HepG2 (cell line): ENCODE data around the gene FAM83E. TPM values are rescaled to one million over a fixed set of nuclear protein-coding genes. Genes with fewer than 3 reads are reported as not detected.

Experiments
- ARID2 ChIP-seq: sonication (generic); formaldehyde crosslinking; IDR thresholded peaks from 2 replicates; pipeline ENCODE4 v1.8.1; 2022; ENCODE audit warnings: mild to moderate bottlenecking, missing genetic modification reagents, borderline replicate concordance
- GTF2F1 ChIP-seq: fragments of 150-350 bp; IDR thresholded peaks from 2 replicates; pipeline ENCODE4 v1.6.1; 2014; ENCODE audit warnings: low read length
- POLR2A ChIP-seq, 2 experiments: IDR thresholded peaks; 2 replicates each; pipeline ENCODE4 v1.6.1; 2011; ENCODE audit warnings: low read depth in 2 of 2, low read length in 2 of 2, mild to moderate bottlenecking in 1 of 2, moderate library complexity in 1 of 2; ENCODE audit not compliant: insufficient read depth in 1 of 2
- POLR2AphosphoS5 ChIP-seq: IDR thresholded peaks from 2 replicates; pipeline ENCODE4 v1.6.1; 2012; ENCODE audit warnings: low read depth, low read length
- PPARG ChIP-seq: conservative IDR thresholded peaks from 2 replicates; pipeline ENCODE4 v1.6.1; 2016; ENCODE audit warnings: missing biosample characterization, missing genetic modification reagents
- ZNF260 ChIP-seq: sonication (generic); formaldehyde crosslinking; IDR thresholded peaks from 2 replicates; pipeline ENCODE4 v1.4.0; 2020; ENCODE audit warnings: missing genetic modification reagents, low read depth, mild to moderate bottlenecking, borderline replicate concordance
- ZNF543 ChIP-seq: sonication (generic); formaldehyde crosslinking; IDR thresholded peaks from 2 replicates; pipeline ENCODE4 v1.4.0; 2020; ENCODE audit warnings: mild to moderate bottlenecking, missing genetic modification reagents
- polyA plus RNA-seq, 8 experiments: library from polyadenylated mRNA; depleted of rRNA in 3 of 8; stranded (reverse) in 7 of 8; unstranded in 1 of 8; fragments of >200 nt; fragmentation: Illumina TruSeq in 4 of 8; extraction: Trizol in 4 of 8; gene quantifications; 2 replicates each; pipeline versions ENCODE4 v1.2.1 to v1.2.3, GENCODE V29; 2011 to 2016; ENCODE audit warnings: low read depth in 4 of 8, missing spikeins in 1 of 8, mixed read lengths in 1 of 8; ENCODE audit not compliant: insufficient read depth in 1 of 8
- total RNA-seq, 5 experiments: library from RNA; depleted of rRNA; stranded (reverse); fragments of >200 nt; fragmentation: Illumina TruSeq; extraction: Trizol; gene quantifications; 2 replicates each; pipeline ENCODE4 v1.2.3, GENCODE V29; 2016; ENCODE audit warnings: low read depth in 1 of 5
- TF ChIP-seq, protein P1 (sequence below): sonication (generic); formaldehyde crosslinking; IDR thresholded peaks from 2 replicates; pipeline ENCODE4 v1.4.0; 2020; ENCODE audit warnings: mild to moderate bottlenecking, missing genetic modification reagents
- TF ChIP-seq, protein P2 (sequence below): sonication (generic); formaldehyde crosslinking; IDR thresholded peaks from 2 replicates; pipeline ENCODE4 v1.4.0; 2020; ENCODE audit warnings: missing genetic modification reagents
- TF ChIP-seq, protein P3 (sequence below): sonication (generic); formaldehyde crosslinking; IDR thresholded peaks from 2 replicates; pipeline ENCODE4 v1.4.0; 2020; ENCODE audit warnings: missing genetic modification reagents
- TF ChIP-seq, protein P4 (sequence below): sonication (generic); formaldehyde crosslinking; IDR thresholded peaks from 2 replicates; pipeline ENCODE4 v1.9.0; 2021; ENCODE audit warnings: missing genetic modification reagents, borderline replicate concordance
- TF ChIP-seq, protein P5 (sequence below): sonication (generic); formaldehyde crosslinking; IDR thresholded peaks from 2 replicates; pipeline ENCODE4 v1.5.0; 2020; ENCODE audit warnings: missing genetic modification reagents, mild to moderate bottlenecking, borderline replicate concordance

Gene FAM83E
- total and polyA plus RNA-seq, 2 of the 13 experiments (the other 11 are each of a cell fraction or from before 2014, with no cell fraction given), result 0.18 to 0.60 TPM

DNA sequence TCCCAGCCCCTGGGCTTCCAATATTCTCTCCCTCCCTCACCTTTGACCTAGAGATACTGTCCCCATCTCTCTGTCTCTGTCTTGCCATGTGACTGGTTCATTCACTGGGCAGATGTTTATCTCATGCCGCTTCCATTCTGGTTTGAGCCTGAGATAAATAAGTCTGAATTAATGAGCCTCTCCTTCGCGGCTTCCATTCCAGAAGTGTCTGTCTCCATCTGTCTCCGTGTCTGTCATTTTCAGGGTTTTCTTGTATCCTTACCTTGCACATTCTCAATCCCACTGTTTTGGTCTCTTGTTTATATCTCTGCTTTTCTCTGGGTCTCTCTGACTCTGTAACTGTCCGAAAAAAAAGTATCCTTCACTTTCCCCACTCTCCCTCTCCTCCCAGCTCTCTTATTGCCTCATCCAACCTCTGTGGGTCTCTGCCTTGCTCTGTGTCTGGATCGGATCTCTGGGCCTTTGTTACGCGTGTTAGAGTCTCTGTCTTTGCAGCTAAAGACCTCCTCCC lies 8.7 kb upstream of the FAM83E start (continued):
- TF ChIP-seq, protein P1, sequence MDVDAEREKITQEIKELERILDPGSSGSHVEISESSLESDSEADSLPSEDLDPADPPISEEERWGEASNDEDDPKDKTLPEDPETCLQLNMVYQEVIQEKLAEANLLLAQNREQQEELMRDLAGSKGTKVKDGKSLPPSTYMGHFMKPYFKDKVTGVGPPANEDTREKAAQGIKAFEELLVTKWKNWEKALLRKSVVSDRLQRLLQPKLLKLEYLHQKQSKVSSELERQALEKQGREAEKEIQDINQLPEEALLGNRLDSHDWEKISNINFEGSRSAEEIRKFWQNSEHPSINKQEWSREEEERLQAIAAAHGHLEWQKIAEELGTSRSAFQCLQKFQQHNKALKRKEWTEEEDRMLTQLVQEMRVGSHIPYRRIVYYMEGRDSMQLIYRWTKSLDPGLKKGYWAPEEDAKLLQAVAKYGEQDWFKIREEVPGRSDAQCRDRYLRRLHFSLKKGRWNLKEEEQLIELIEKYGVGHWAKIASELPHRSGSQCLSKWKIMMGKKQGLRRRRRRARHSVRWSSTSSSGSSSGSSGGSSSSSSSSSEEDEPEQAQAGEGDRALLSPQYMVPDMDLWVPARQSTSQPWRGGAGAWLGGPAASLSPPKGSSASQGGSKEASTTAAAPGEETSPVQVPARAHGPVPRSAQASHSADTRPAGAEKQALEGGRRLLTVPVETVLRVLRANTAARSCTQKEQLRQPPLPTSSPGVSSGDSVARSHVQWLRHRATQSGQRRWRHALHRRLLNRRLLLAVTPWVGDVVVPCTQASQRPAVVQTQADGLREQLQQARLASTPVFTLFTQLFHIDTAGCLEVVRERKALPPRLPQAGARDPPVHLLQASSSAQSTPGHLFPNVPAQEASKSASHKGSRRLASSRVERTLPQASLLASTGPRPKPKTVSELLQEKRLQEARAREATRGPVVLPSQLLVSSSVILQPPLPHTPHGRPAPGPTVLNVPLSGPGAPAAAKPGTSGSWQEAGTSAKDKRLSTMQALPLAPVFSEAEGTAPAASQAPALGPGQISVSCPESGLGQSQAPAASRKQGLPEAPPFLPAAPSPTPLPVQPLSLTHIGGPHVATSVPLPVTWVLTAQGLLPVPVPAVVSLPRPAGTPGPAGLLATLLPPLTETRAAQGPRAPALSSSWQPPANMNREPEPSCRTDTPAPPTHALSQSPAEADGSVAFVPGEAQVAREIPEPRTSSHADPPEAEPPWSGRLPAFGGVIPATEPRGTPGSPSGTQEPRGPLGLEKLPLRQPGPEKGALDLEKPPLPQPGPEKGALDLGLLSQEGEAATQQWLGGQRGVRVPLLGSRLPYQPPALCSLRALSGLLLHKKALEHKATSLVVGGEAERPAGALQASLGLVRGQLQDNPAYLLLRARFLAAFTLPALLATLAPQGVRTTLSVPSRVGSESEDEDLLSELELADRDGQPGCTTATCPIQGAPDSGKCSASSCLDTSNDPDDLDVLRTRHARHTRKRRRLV (CRISPR knock-in tag), result no peak
- TF ChIP-seq ARID2 (CRISPR knock-in tag), result no peak
- TF ChIP-seq, protein P2, sequence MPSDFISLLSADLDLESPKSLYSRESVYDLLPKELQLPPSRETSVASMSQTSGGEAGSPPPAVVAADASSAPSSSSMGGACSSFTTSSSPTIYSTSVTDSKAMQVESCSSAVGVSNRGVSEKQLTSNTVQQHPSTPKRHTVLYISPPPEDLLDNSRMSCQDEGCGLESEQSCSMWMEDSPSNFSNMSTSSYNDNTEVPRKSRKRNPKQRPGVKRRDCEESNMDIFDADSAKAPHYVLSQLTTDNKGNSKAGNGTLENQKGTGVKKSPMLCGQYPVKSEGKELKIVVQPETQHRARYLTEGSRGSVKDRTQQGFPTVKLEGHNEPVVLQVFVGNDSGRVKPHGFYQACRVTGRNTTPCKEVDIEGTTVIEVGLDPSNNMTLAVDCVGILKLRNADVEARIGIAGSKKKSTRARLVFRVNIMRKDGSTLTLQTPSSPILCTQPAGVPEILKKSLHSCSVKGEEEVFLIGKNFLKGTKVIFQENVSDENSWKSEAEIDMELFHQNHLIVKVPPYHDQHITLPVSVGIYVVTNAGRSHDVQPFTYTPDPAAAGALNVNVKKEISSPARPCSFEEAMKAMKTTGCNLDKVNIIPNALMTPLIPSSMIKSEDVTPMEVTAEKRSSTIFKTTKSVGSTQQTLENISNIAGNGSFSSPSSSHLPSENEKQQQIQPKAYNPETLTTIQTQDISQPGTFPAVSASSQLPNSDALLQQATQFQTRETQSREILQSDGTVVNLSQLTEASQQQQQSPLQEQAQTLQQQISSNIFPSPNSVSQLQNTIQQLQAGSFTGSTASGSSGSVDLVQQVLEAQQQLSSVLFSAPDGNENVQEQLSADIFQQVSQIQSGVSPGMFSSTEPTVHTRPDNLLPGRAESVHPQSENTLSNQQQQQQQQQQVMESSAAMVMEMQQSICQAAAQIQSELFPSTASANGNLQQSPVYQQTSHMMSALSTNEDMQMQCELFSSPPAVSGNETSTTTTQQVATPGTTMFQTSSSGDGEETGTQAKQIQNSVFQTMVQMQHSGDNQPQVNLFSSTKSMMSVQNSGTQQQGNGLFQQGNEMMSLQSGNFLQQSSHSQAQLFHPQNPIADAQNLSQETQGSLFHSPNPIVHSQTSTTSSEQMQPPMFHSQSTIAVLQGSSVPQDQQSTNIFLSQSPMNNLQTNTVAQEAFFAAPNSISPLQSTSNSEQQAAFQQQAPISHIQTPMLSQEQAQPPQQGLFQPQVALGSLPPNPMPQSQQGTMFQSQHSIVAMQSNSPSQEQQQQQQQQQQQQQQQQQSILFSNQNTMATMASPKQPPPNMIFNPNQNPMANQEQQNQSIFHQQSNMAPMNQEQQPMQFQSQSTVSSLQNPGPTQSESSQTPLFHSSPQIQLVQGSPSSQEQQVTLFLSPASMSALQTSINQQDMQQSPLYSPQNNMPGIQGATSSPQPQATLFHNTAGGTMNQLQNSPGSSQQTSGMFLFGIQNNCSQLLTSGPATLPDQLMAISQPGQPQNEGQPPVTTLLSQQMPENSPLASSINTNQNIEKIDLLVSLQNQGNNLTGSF, result no peak
- TF ChIP-seq, protein P3, sequence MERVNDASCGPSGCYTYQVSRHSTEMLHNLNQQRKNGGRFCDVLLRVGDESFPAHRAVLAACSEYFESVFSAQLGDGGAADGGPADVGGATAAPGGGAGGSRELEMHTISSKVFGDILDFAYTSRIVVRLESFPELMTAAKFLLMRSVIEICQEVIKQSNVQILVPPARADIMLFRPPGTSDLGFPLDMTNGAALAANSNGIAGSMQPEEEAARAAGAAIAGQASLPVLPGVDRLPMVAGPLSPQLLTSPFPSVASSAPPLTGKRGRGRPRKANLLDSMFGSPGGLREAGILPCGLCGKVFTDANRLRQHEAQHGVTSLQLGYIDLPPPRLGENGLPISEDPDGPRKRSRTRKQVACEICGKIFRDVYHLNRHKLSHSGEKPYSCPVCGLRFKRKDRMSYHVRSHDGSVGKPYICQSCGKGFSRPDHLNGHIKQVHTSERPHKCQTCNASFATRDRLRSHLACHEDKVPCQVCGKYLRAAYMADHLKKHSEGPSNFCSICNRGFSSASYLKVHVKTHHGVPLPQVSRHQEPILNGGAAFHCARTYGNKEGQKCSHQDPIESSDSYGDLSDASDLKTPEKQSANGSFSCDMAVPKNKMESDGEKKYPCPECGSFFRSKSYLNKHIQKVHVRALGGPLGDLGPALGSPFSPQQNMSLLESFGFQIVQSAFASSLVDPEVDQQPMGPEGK (CRISPR knock-in tag), result no peak
- TF ChIP-seq POLR2AphosphoS5, result 0 out of 2 replicates have a peak, but pooled peaks have one; percentile 18
- TF ChIP-seq ZNF260 (CRISPR knock-in tag), result no peak
- 0 out of 4 replicates have a peak, but pooled peaks of 1 of the 2 experiments have one; percentile 31 for TF ChIP-seq POLR2A (IDR thresholded peaks at IDR 0.05; ENCODE audit: insufficient read depth in 1 of 2, low read depth in 2 of 2, low read length in 2 of 2)
- TF ChIP-seq, protein P4, sequence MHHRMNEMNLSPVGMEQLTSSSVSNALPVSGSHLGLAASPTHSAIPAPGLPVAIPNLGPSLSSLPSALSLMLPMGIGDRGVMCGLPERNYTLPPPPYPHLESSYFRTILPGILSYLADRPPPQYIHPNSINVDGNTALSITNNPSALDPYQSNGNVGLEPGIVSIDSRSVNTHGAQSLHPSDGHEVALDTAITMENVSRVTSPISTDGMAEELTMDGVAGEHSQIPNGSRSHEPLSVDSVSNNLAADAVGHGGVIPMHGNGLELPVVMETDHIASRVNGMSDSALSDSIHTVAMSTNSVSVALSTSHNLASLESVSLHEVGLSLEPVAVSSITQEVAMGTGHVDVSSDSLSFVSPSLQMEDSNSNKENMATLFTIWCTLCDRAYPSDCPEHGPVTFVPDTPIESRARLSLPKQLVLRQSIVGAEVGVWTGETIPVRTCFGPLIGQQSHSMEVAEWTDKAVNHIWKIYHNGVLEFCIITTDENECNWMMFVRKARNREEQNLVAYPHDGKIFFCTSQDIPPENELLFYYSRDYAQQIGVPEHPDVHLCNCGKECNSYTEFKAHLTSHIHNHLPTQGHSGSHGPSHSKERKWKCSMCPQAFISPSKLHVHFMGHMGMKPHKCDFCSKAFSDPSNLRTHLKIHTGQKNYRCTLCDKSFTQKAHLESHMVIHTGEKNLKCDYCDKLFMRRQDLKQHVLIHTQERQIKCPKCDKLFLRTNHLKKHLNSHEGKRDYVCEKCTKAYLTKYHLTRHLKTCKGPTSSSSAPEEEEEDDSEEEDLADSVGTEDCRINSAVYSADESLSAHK (CRISPR knock-in tag), result no peak
- TF ChIP-seq ZNF543 (CRISPR knock-in tag), result no peak
- TF ChIP-seq PPARG (CRISPR knock-in tag), result 0 out of 2 replicates have a peak, but pooled peaks have one; percentile 14
- TF ChIP-seq, protein P5, sequence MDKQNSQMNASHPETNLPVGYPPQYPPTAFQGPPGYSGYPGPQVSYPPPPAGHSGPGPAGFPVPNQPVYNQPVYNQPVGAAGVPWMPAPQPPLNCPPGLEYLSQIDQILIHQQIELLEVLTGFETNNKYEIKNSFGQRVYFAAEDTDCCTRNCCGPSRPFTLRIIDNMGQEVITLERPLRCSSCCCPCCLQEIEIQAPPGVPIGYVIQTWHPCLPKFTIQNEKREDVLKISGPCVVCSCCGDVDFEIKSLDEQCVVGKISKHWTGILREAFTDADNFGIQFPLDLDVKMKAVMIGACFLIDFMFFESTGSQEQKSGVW (CRISPR knock-in tag), result no peak
- TF ChIP-seq GTF2F1, result no peak
